ENCODE results near the gene UBE2D4. TPM values are rescaled to one million over a fixed set of nuclear protein-coding genes. Genes with fewer than 3 reads are reported as not detected.

The UBE2D4 gene
- polyA plus RNA-seq, 4 donors: 10.2 to 13.6 (median 11.8) TPM

DNA sequence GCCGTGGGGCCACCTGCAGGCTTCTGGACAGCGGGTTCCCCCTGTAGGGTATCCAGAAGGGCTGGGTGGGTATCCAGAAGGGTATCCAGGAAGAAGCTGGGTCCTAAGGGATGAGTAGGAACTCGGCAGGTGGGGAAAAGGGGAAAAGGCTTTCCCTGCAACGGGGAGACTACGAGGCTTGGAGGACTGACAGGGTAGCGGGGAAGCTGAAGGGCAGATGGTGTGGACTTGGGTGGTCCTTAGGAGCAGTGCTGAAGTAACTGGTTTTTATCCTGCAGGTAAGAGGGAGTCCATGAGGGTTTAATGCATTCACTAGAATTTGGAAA is 525 bp downstream of the UBE2D4 start:
- Histone ChIP-seq H3K4me3 (ENCODE audit: low read depth in 1 of 3, low read length in 3 of 3) (peak overlapping the region; percentile 56 to 72 (median 64)), H3K36me3 (ENCODE audit: control insufficient read depth in 3 of 3, insufficient read depth in 2 of 3, low read depth in 1 of 3, low read length in 3 of 3) (peaks cover 0 to 2% (median 0%) of the 10 kb centered on the region in 3 donors), H3K9me3 (ENCODE audit: control insufficient read depth in 2 of 2, insufficient read depth in 1 of 2, low read depth in 1 of 2, low read length in 1 of 2) (no peaks in the 10 kb centered on the region), H3K27me3 (ENCODE audit: control insufficient read depth in 3 of 3, insufficient read depth in 3 of 3, low read length in 3 of 3) (no peaks in the 10 kb centered on the region), H3K4me1 (ENCODE audit: control insufficient read depth in 3 of 3, insufficient read depth in 2 of 3, low read depth in 1 of 3, low read length in 2 of 3) (peaks cover 0 to 4% (median 2%) of the 10 kb centered on the region in 3 donors), H3K27ac (ENCODE audit: low read depth in 1 of 3, low read length in 2 of 3) (peak overlapping the region; percentile 92 to 98 (median 97))
- FAIRE-seq (no peak), DNase-seq (no peak)
- 0 to 2% (median 1%) methylated on average over 6 of the region's 6 CpGs for WGBS, 3 donors

DNA sequence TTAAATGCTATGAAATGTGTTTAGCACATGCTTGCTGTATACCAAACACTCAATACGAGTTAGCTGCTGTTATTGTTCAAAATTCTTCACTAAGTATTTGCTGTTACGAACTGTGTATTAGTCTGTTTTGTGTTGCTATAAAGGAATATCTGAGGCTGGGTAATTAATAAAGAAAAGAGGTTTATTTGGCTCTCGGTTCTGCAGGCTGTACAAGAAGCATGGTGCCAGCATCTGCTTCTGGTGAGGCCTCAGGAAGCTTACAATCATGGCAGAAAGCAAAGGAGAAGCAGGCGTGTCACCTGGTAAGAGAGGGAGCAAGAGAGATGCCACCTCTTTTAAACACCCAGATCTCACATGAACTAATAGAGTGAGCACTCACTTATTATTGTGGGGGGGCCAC is 1.6 kb downstream of the UBE2D4 start:
- no peak overlapping the region for H3K27ac ChIP-seq (ENCODE audit: low read depth in 1 of 3, low read length in 2 of 3)
- H3K9me3 ChIP-seq (ENCODE audit: control insufficient read depth in 2 of 2, insufficient read depth in 1 of 2, low read depth in 1 of 2, low read length in 1 of 2): no peaks in the 10 kb centered on the region
- H3K4me3 ChIP-seq (ENCODE audit: low read depth in 1 of 3, low read length in 3 of 3): no peak overlapping the region
- 94 to 98% (median 95%) methylated on average over 4 of the region's 4 CpGs for WGBS, 3 donors
- H3K36me3 ChIP-seq (ENCODE audit: control insufficient read depth in 3 of 3, insufficient read depth in 2 of 3, low read depth in 1 of 3, low read length in 3 of 3): peaks cover 0 to 2% (median 0%) of the 10 kb centered on the region in 3 donors
- FAIRE-seq (no peak), DNase-seq (no peak)
- H3K27me3 ChIP-seq (ENCODE audit: control insufficient read depth in 3 of 3, insufficient read depth in 3 of 3, low read length in 3 of 3): no peaks in the 10 kb centered on the region
- peaks cover 0 to 2% (median 0%) of the 10 kb centered on the region in 3 donors for H3K4me1 ChIP-seq (ENCODE audit: control insufficient read depth in 3 of 3, insufficient read depth in 2 of 3, low read depth in 1 of 3, low read length in 2 of 3)

DNA sequence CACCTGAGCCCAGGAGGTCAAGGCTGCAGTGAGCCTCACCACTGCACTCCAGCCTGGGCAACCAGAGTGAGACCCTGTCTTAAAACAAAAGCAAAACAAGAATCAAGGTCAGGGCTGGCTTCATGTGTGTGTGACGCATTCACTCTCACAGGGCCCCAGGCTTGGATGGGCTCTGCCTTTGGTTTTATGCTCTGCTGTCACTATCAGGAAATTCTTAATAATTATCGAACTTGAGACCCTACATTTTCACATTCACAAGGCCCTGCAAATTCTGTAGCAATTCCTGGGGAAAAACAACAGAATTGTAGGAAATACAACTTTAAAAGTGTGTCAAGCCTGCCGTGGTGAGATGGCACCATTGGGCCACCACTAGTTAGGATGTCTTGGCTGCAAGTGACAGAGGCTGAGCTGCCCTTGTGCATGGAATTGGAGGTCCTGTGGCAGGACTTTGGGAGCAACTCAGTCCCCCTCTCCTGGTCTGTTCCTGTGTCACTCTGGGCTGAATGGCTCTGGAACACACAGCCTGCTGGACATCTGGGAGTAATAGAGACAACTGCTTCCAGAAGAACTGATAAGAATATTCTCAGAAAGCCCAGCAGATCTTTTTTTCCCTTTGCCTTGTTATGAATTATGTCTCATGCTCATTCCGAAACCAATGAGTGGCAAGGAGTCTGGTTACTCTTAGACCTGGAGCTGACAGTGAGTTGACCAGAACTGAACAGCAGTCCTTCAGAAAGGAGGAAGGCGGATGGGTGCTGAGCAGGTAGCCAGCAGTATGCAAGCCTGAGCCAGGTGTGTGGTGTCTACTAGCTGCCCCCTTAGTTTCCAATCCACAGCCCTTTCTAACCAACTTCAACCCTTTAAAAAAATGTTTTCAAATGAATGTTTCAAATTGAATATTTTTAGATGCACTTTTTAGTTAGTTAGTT is 3.6 kb downstream of the UBE2D4 start:
- H3K27ac ChIP-seq (ENCODE audit: low read depth in 1 of 3, low read length in 2 of 3): no peak overlapping the region
- no peaks in the 10 kb centered on the region for H3K36me3 ChIP-seq (ENCODE audit: control insufficient read depth in 3 of 3, insufficient read depth in 2 of 3, low read depth in 1 of 3, low read length in 3 of 3)
- H3K27me3 ChIP-seq (ENCODE audit: control insufficient read depth in 3 of 3, insufficient read depth in 3 of 3, low read length in 3 of 3): no peaks in the 10 kb centered on the region
- H3K4me3 ChIP-seq (ENCODE audit: low read depth in 1 of 3, low read length in 3 of 3): no peak overlapping the region
- 90 to 97% (median 94%) methylated on average over 5 of the region's 5 CpGs for WGBS, 3 donors
- FAIRE-seq (no peak), DNase-seq (no peak)
- no peaks in the 10 kb centered on the region for H3K9me3 ChIP-seq (ENCODE audit: control insufficient read depth in 2 of 2, insufficient read depth in 1 of 2, low read depth in 1 of 2, low read length in 1 of 2)
- H3K4me1 ChIP-seq (ENCODE audit: control insufficient read depth in 3 of 3, insufficient read depth in 2 of 3, low read depth in 1 of 3, low read length in 2 of 3): peaks cover 0 to 2% (median 0%) of the 10 kb centered on the region in 3 donors

DNA sequence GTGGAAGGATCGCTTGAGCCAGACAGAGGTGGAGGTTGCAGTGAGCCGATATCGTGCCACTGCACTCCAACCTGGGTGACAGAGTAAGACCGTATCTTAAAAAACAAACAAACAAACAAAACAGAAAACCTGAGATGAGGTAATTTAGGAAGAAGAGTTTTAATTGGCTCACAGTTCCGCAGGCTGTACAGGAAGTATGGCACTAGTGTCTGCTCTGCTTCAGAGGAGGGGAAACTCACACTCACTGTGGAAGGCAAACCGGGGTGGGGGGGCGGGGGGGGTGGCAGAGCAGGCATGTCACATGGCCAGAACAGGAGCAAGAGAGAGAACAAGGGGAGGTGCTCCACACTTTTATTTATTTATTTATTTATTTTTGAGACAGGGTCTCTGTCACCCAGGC is 5.1 kb downstream of the UBE2D4 start:
- WGBS, 3 donors: 75 to 86% (median 82%) methylated on average over 7 of the region's 7 CpGs
- FAIRE-seq: no peak

DNA sequence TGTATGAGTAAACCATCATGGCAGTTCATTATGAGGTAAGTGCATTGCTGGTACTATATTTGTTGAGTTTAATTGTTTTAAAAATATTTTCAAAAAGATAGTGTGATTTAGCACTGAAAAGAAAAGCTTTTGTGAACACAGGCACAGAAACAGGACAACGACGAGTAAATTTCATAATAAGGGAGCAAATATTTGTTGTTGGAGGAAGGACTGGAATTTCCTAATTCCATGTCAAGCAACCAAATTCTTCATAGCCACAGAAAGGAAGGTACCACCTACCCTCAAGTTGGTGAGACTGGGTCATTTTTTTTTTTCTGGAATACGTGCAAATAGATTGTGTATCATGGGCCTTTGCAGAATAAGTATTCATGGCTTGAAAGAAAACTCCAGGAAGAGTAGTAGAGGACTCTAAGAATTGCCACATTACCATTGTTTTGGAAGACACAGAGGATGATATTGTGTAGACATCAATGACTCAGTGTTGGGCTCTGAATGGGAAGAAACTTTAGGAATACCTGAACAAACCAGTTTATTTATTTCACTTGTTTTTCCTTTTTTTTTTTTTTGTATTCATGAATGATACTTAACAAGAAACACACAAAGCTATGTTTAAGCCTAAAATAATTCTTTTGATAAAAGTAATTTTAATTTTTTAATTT is 7.8 kb downstream of the UBE2D4 start:
- H3K9me3 ChIP-seq (ENCODE audit: control insufficient read depth in 2 of 2, insufficient read depth in 1 of 2, low read depth in 1 of 2, low read length in 1 of 2): no peaks in the 10 kb centered on the region
- H3K36me3 ChIP-seq (ENCODE audit: control insufficient read depth in 3 of 3, insufficient read depth in 2 of 3, low read depth in 1 of 3, low read length in 3 of 3): peaks cover 0 to 3% (median 0%) of the 10 kb centered on the region in 3 donors
- no peaks in the 10 kb centered on the region for H3K4me1 ChIP-seq (ENCODE audit: control insufficient read depth in 3 of 3, insufficient read depth in 2 of 3, low read depth in 1 of 3, low read length in 2 of 3)
- FAIRE-seq (no peak), DNase-seq (no peak)
- no peak overlapping the region for H3K4me3 ChIP-seq (ENCODE audit: low read depth in 1 of 3, low read length in 3 of 3)
- no peak overlapping the region for H3K27ac ChIP-seq (ENCODE audit: low read depth in 1 of 3, low read length in 2 of 3)
- H3K27me3 ChIP-seq (ENCODE audit: control insufficient read depth in 3 of 3, insufficient read depth in 3 of 3, low read length in 3 of 3): no peaks in the 10 kb centered on the region
- WGBS, 3 donors: 93 to 97% (median 96%) methylated on average over 3 of the region's 3 CpGs

More for the DNA sequence above, 5.1 kb downstream of the UBE2D4 start:
- Histone ChIP-seq H3K4me3 (ENCODE audit: low read depth in 1 of 3, low read length in 3 of 3) (no peak overlapping the region), H3K4me1 (ENCODE audit: control insufficient read depth in 3 of 3, insufficient read depth in 2 of 3, low read depth in 1 of 3, low read length in 2 of 3) (peaks cover 0 to 2% (median 0%) of the 10 kb centered on the region in 3 donors), H3K9me3 (ENCODE audit: control insufficient read depth in 2 of 2, insufficient read depth in 1 of 2, low read depth in 1 of 2, low read length in 1 of 2) (no peaks in the 10 kb centered on the region), H3K27me3 (ENCODE audit: control insufficient read depth in 3 of 3, insufficient read depth in 3 of 3, low read length in 3 of 3) (no peaks in the 10 kb centered on the region), H3K36me3 (ENCODE audit: control insufficient read depth in 3 of 3, insufficient read depth in 2 of 3, low read depth in 1 of 3, low read length in 3 of 3) (no peaks in the 10 kb centered on the region), H3K27ac (ENCODE audit: low read depth in 1 of 3, low read length in 2 of 3) (no peak overlapping the region)
- DNase-seq: no peak

DNA sequence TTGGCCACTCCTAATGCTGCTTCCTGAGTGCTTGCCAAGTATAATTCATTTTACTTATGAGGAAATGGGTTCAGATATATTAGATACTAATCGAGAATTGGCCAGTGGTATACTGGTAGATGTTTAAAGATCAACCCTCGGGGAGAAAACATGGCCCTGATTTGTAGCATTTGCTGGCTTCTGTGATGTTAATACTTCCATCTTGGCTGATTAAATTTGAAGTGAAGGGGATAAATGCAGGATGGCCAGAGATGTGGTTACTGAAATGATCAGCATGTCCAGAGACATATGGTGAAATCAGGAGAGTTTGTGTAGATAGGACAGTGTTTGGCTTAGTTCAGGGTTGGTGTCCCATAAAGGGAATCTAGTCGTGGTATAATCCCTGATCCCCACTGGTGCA is 11.2 kb downstream of the UBE2D4 start:
- WGBS, 3 donors: 31 to 38% (median 32%) methylated on average over 3 of the region's 3 CpGs
- no peak for FAIRE-seq

DNA sequence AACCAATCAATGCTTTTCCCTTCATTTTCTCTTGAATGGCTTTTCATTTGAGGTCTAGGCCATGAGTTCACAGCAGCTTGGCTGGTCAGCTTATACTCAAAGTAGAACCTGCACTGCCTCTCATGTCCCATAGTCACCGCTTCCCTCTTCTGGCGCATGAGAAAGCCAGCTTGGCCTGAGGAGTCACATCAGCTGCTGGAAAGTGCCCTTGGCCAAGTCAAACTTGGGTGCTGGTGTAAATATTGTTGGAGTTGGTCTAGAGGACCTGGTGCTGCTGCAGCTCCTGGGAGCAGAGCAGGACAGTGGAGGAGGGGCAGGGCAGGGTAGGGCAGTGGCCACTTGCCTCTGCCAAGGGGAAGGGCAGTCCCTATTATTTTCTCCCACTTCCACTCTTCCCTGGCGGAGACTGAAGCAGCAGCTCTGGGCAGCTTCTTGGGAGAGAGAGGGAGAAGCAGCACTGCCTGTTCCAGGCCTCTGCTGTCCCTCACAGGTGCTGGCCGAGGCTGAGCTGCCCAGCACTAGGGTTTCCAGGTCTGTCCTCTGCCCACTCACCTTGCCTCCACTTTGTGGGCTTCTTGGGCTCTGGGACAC is 12.8 kb downstream of the UBE2D4 start:
- Histone ChIP-seq H3K36me3 (ENCODE audit: control insufficient read depth in 3 of 3, insufficient read depth in 2 of 3, low read depth in 1 of 3, low read length in 3 of 3) (peaks cover 0 to 10% (median 0%) of the 10 kb centered on the region in 3 donors), H3K9me3 (ENCODE audit: control insufficient read depth in 2 of 2, insufficient read depth in 1 of 2, low read depth in 1 of 2, low read length in 1 of 2) (no peaks in the 10 kb centered on the region), H3K27me3 (ENCODE audit: control insufficient read depth in 3 of 3, insufficient read depth in 3 of 3, low read length in 3 of 3) (no peaks in the 10 kb centered on the region), H3K4me1 (ENCODE audit: control insufficient read depth in 3 of 3, insufficient read depth in 2 of 3, low read depth in 1 of 3, low read length in 2 of 3) (peaks cover 0 to 14% (median 2%) of the 10 kb centered on the region in 3 donors), H3K4me3 (ENCODE audit: low read depth in 1 of 3, low read length in 3 of 3) (no peak overlapping the region), H3K27ac (ENCODE audit: low read depth in 1 of 3, low read length in 2 of 3) (no peak overlapping the region)
- 87 to 98% (median 92%) methylated on average over 4 of the region's 4 CpGs for WGBS, 3 donors
- FAIRE-seq (no peak), DNase-seq (no peak)

More for the DNA sequence above, 11.2 kb downstream of the UBE2D4 start:
- H3K36me3 ChIP-seq (ENCODE audit: control insufficient read depth in 3 of 3, insufficient read depth in 2 of 3, low read depth in 1 of 3, low read length in 3 of 3): peaks cover 0 to 6% (median 0%) of the 10 kb centered on the region in 3 donors
- H3K27me3 ChIP-seq (ENCODE audit: control insufficient read depth in 3 of 3, insufficient read depth in 3 of 3, low read length in 3 of 3): no peaks in the 10 kb centered on the region
- H3K27ac ChIP-seq (ENCODE audit: low read depth in 1 of 3, low read length in 2 of 3): no peak overlapping the region
- H3K9me3 ChIP-seq (ENCODE audit: control insufficient read depth in 2 of 2, insufficient read depth in 1 of 2, low read depth in 1 of 2, low read length in 1 of 2): no peaks in the 10 kb centered on the region
- no peak overlapping the region for H3K4me3 ChIP-seq (ENCODE audit: low read depth in 1 of 3, low read length in 3 of 3)
- no peak for DNase-seq
- no peaks in the 10 kb centered on the region for H3K4me1 ChIP-seq (ENCODE audit: control insufficient read depth in 3 of 3, insufficient read depth in 2 of 3, low read depth in 1 of 3, low read length in 2 of 3)

DNA sequence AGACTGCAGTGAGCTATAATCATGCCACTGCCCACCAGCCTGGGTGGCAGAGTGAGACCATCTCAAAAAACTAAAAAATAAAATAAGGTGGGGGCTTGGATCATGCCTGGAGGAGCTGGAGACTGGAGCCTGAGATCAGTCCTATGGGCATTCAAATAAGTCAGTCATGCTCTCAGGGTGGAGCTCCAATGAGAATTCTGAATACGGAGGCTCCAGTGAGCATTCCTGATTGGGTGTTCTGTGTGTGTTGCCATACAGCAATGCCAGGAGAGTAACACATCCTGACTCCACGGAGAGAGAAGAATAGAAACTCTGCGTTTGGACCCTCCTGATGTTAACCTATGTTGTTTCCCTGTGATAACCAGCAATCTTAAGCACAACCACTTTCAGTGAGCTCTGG is 16.0 kb downstream of the UBE2D4 start:
- no peaks in the 10 kb centered on the region for H3K9me3 ChIP-seq (ENCODE audit: control insufficient read depth in 2 of 2, insufficient read depth in 1 of 2, low read depth in 1 of 2, low read length in 1 of 2)
- no peak overlapping the region for H3K4me3 ChIP-seq (ENCODE audit: low read depth in 1 of 3, low read length in 3 of 3)
- no peaks in the 10 kb centered on the region for H3K27me3 ChIP-seq (ENCODE audit: control insufficient read depth in 3 of 3, insufficient read depth in 3 of 3, low read length in 3 of 3)
- WGBS, 3 donors: 70 to 75% (median 73%) methylated on average over 3 of the region's 3 CpGs
- peaks cover 0 to 14% (median 2%) of the 10 kb centered on the region in 3 donors for H3K4me1 ChIP-seq (ENCODE audit: control insufficient read depth in 3 of 3, insufficient read depth in 2 of 3, low read depth in 1 of 3, low read length in 2 of 3)
- peaks cover 0 to 17% (median 0%) of the 10 kb centered on the region in 3 donors for H3K36me3 ChIP-seq (ENCODE audit: control insufficient read depth in 3 of 3, insufficient read depth in 2 of 3, low read depth in 1 of 3, low read length in 3 of 3)
- DNase-seq (no peak), FAIRE-seq (no peak)
- H3K27ac ChIP-seq (ENCODE audit: low read depth in 1 of 3, low read length in 2 of 3): no peak overlapping the region

All from small intestine (tissue), 7 donors.